Inflammatory macrophage treated with lipopolysaccharide for 1 hour (primary cell): ENCODE results near the gene SLC26A8.
"Not testable (repeated sequence)": the region's sequence is repeated elsewhere in the genome, so short reads cannot be mapped to it uniquely, and the experiment has no call there.

Source experiments
- DNase-seq, 2 donors: peaks; one replicate each; pipeline ENCODE4 v3.0.0-alpha.2; 2020 to 2022

SLC26A8 gene

DNA sequence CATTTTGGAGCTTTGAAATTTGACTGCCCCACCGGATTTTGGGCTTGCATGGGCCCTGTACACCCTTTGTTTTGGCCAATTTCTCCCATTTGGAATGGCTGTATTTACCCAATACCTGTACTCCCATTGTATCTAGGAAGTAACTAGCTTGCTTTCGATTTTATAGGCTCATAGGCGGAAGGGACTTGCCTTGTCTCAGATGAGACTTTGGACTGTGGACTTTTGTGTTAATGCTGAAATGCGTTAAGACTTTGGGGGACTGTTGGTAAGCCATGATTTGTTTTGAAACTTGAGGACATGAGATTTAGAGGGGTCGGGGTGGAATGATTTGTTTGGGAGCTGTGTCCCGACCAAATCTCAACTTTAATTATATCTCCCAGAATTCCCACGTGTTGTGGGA lies 83.3 kb downstream of the SLC26A8 start:
- DNase-seq: not testable (repeated sequence)

DNA sequence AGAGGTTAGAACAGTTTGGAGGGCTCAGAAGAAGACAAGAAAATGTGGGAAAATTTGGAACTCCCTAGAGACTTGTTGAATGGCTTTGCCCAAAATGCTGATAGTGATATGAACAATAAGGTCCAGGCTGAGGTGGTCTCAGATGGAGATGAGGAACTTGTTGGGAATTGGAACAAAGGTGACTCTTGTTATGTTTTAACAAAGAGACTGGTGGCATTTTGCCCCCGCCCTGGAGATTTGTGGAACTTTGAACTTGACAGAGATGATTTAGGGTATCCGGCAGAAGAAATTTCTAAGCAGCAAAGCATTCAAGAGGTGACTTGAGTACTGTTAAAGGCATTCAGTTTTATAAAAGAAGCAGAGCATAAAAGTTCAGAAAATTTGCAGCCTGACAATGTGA lies 84.4 kb downstream of the SLC26A8 start:
- not testable (repeated sequence) for DNase-seq

- DNase-seq: not testable (repeated sequence)
Measured at GRCh38 chr6:35939259-35939658, 85.2 kb downstream of the SLC26A8 start.

GRCh38 chr6:35936681-35937359 lies 87.6 kb downstream of the SLC26A8 start:
- DNase-seq: no peak

GRCh38 chr6:35935469-35935868 lies 89.0 kb downstream of the SLC26A8 start:
- DNase-seq: no peak

DNA sequence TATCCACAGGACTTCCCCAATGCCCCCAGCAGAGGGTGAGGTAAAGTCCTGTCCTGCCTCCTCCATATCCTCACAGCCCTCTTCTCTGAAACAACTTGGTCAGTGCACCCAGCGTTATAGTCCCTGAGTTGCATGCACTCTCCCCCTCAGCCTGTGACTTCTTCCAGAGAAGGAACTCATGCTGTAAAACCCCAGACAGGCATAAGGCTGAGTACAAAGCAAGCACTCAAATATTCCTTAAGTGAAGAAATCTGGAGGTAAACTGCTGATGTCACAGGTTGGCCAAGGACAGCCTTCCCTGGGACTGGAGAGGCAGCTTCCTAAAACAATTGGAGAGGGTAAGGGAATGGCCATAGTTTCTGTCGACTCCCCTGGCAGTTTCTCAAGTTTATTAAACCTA lies 90.6 kb downstream of the SLC26A8 start:
- DNase-seq: no peak

DNA sequence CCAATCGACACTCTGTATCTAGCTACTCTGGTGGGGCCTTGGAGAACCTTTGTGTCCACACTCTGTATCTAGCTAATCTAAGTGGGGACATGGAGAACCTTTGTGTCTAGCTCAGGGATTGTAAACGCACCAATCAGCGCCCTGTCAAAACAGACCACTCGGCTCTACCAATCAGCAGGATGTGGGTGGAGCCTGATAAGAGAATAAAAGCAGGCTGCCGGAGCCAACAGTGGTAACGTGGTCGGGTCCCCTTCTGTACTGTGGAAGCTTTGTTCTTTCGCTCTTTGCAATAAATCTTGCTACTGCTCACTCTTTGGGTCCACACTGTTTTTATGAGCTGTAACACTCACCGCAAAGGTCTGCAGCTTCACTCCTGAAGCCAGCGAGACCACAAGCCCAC lies 92.6 kb downstream of the SLC26A8 start:
- not testable (repeated sequence) for DNase-seq

DNA sequence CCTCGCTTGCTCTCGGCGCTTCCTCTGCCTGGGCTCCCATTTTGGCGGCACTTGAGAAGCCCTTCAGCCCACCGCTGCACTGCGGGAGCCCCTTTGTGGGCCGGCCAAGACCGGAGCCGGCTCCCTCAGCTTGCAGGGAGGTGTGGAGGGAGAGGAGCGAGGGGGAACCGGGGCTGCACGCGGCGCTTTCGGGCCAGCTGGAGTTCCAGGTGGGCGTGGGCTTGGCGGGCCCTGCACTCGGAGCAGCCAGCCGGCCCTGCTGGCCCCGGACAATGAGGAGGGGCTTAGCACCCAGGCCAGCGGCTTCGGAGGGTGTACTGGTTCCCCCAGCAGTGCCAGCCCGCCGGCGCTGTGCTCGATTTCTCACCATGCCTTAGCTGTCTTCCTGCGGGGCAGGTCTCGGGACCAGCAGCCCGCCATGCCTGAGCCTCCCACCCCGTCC lies 93.3 kb downstream of the SLC26A8 start:
- DNase-seq: no peak

GRCh38 chr6:35929601-35930000 lies 94.8 kb downstream of the SLC26A8 start:
- DNase-seq: no peak

GRCh38 chr6:35926509-35927215 lies 97.8 kb downstream of the SLC26A8 start:
- no peak for DNase-seq

GRCh38 chr6:35925961-35926360 lies 98.5 kb downstream of the SLC26A8 start:
- no peak for DNase-seq

DNA sequence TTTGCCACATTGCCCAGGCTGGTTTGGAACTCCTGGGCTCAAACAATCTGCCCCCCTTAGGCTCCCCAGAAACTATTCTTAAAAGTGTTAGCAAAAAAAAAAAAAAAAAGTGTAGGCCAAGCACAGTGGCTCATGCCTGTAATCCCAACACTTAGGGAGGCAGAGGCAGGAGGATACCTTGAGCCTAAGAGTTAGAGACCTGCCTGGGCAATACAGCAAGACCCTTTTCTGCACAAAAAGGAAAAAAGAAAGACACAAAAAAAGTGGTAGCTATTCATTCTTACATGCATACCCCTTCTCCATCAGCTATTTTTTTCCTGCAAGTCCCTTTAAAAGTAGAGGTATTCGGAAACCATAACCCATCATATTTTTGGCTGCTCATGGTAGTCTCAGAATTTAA lies 100.3 kb downstream of the SLC26A8 start:
- DNase-seq: no peak

GRCh38 chr6:35922139-35922554 lies 102.3 kb downstream of the SLC26A8 start:
- DNase-seq: no peak

GRCh38 chr6:35920793-35921732 lies 103.4 kb downstream of the SLC26A8 start, which contains the start of gene SRPK1:
SRPK1 (minus strand) TSS chr6:35921098; CDS start chr6:35921056, 42 bp downstream.
- peak; percentile 75 to 89 for DNase-seq

DNA sequence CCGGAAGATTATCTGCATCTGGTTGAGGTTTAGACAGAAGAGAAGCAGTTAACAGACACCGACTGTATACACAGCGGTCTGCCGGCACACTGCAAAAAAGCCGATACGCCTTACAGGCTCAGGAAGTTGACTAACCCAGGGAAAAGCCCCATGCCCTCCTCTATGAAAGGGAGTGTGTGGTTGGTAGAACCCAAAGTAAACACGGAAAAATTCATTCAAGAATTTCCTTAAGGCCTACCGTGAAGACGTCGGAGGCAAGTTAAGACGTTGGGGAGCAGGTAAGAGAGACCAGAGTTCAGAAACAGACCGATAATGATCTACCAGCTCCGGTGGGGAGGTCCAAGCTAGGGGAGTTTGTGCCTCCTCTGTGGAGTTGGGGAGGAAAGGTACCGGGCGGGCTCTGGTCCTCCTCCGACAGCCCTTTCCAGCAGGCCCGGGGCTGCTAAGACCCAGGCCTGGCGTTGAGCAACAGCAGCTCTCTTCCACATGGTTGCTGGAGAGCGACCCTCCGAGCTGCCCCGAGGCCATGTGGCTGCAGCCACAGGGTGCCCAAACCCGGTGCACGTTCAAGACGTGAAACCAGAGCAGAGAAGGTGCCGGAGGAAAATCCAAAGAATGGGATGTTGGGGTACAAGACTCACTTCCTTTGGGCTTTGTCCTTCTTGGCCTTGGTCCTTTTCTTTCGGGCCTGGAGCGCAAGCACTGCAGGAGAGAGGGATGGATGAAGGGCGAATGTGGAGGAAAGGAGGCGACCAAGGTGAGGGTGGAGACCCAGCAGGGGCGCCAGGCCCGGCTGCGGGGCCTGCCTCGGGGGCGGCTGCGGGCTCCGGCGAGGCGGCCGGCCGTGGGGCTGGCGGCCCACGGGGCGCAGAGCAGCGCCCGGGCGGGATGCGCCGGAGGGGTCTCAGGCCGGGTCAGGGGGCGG lies 104.4 kb downstream of the SLC26A8 start:
- peak; percentile 73 to 74 for DNase-seq

- peak; percentile 70 to 79 for DNase-seq
Measured at GRCh38 chr6:35919085-35919826, 105.2 kb downstream of the SLC26A8 start.

GRCh38 chr6:35916893-35917292 lies 107.5 kb downstream of the SLC26A8 start:
- DNase-seq: not testable (repeated sequence)

DNA sequence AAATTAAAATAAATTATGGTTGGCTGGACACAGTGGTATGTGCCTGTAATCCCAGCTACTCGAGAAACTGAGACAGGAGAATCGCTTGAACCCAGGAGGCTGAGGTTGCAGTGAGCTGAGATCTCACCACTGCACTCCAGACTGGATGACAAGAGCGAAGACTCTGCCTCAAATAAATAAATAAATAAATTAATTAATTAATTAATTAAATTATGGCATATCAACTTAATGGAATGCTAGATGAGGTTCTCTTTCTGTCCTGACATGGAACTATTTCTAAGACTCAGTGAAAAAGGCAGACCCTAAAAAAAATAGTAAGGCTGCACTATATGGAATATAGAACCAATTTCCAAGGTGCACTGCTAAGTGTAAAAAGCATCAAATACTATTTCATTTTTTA lies 108.4 kb downstream of the SLC26A8 start:
- DNase-seq: no peak

DNA sequence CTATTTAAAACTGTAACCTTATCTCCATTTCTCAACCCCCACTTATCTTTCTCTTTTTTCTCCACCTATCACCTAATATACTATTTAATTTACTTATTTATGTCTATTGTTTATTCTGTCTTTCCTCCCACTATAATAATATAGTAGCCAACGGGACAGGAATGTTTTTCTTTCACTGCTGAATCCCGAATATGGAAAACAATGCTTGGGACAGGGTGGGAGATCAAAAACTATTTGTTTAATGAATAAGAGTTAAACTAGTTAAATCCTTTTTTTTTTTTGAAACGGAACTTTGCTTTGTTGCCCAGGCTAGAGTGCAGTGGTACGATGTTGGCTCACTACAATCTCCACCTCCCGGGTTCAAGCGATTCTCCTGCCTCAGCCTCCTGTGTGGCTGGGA lies 109.9 kb downstream of the SLC26A8 start:
- DNase-seq: no peak

- no peak for DNase-seq
Measured at GRCh38 chr6:35911871-35912653, 112.4 kb downstream of the SLC26A8 start.
